Right forelimb (tissue), 1 donor: Measurements from ENCODE around the gene SPPL3.
"Not testable (repeated sequence)": the region's sequence is repeated elsewhere in the genome, so short reads cannot be mapped to it uniquely, and the experiment has no call there.

Experiments
- DNase-seq: peaks from one replicate; pipeline ENCODE4 v3.0.0-alpha.2; 2018

Gene SPPL3

DNA sequence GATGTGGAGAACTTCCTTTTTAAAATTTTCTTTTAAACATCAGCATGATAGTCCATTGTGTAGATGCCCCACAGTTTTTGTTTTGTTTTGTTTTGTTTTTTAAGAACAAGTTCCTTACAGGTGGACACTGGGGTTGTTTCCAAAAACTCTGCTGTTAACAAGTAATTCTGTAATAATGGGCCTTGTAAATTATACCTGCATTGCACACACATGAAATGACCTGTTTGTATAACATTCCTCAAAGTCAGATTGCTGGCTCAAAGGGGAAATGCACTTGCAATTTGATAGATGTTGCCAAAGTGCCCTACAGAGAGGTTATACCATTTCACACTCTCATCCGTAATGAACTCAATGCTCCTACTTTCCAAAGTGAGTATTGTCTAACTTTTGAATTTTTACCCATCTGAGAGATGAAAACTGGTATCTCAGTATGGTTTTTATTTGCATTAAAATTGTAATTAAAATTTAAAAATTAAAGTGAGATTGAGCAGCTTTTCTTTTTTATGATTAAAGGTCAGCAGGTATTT, 89.2 kb downstream of the SPPL3 start:
- no peak for DNase-seq

DNA sequence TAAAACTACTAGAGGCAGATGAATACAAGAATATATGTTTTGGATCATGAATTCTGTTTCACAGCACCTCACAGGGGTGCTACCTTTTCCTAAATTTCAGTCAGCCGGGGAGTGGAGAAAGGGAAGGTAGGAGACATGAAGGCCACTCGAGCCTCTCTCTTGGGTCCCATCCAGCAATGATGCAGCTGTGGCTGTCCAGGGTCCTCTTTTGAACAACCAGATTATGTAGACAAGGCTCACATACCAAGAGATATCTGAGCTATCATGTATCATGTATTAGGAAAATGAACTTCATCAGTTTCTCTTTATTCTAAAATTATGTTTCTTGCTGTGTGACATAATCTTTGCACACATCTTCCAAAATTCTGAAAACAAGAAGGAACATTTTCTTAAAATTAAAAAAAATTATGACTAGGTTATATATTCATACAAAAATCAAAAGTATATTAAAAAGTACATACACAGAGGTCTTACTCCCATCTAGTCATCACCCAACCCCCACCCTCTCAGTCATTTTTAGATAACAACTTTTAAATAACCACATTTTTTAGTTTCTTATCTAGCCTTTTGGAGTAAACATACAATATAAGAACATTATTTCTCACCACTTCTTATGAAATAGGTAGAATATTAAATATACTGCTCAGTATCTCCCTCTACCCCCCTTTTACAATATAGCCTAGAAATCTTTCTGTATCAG, 89.8 kb downstream of the SPPL3 start:
- DNase-seq, result no peak

- no peak for DNase-seq
Measured at GRCh38 chr12:120813588-120814153, 90.5 kb downstream of the SPPL3 start.

GRCh38 chr12:120810021-120810420, 94.1 kb downstream of the SPPL3 start:
- no peak for DNase-seq

- DNase-seq, result no peak
Measured at GRCh38 chr12:120804428-120804827, 99.7 kb downstream of the SPPL3 start.

DNA sequence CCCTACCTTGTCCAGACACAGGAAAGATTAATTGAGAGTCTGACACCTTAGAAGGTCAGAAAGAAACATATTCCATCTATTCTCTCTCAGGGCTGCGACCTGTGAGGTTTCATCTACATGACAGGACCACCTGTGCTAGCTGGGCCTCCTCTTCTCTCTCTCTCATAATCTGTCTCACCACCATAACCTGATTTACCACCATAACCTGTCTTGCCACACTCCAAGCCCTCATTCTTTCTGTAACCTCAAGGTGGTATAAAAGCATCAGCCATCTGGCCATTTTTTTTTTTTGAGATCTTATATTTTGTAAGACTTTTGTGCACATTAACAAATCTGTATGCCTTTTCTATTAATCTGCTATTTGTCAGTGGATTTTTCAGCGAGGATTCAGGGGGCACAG, 103.0 kb downstream of the SPPL3 start:
- DNase-seq, result no peak

- DNase-seq, result no peak
Measured at GRCh38 chr12:120800665-120801064, 103.5 kb downstream of the SPPL3 start.

DNA sequence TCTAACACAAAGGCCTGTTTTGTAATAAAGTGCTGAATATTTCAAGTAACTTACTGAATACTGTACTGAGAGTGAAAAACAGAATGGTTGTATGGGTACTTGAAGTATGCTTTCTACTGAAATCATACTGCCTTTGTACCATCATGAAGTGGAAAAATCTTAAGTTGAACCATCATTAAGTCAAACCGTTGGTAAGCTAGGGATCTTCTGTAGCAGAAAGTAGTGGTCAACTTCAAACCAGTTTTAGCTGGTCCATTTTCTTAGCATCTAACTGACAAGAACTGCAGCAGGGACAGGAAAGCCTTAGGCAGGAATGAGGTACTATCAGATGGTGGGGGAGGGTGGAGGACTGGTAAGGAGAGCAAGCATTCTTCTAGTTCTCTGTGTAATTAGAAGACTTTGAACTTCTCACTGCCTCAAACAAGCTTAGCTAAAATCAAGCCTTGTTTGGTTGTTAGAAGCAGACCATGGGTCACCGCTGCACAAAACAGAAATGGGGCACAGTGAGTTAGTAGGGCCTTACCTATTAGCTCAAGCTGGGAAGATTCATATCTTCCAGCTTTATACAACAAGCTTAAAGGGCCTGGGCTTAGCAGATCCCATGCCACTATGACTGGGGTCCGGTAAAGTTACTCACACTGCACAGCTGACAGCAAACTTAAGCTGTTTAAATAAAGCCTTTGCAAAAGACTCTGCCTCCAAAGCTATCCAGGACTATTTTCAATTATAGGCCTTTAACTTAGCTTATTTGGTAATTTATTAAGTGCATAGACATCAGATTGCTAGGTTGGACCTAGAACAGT, 104.7 kb downstream of the SPPL3 start:
- no peak for DNase-seq

DNA sequence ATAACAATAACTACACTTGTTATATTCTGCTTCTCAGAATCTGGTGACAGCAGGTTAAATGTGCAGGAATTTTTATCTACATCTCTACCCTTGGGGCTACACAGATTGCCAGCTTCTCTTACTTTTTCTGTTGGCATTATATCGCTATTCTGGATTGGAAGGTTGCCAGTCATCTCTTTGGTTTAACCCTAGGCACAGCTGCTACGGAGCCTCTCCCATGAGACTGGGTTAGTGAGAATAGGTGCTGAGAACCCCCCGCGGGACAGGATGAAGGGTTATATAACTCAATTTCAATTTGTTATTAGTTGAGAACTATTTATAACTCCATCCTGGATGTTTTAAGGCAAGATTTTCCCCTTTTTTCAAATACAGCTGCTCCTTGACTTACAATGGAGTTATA, 105.5 kb downstream of the SPPL3 start:
- no peak for DNase-seq

- no peak for DNase-seq
Measured at GRCh38 chr12:120797677-120798642, 106.2 kb downstream of the SPPL3 start.

GRCh38 chr12:120795441-120796178, 108.5 kb downstream of the SPPL3 start:
- DNase-seq, result no peak

DNA sequence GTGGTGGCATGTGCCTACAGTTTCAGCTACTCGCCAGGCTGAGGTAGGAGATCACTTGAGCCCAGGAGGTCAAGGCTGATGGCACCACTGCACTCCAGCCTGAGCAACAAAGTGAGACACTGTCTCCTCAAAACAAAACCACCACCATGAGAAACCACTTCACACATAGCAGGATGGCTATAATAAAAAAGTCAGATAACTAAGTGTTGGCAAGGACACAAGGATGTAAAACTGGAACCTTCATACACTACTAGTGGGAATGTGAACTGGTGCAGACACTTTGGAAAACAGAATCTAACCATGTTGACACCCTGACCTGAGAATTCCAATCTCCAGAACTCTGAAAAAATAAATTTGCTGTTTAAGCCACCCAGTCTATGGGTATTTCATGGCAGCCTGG, 110.8 kb downstream of the SPPL3 start:
- no peak for DNase-seq

GRCh38 chr12:120792456-120792855, 111.7 kb downstream of the SPPL3 start:
- not testable (repeated sequence) for DNase-seq

DNA sequence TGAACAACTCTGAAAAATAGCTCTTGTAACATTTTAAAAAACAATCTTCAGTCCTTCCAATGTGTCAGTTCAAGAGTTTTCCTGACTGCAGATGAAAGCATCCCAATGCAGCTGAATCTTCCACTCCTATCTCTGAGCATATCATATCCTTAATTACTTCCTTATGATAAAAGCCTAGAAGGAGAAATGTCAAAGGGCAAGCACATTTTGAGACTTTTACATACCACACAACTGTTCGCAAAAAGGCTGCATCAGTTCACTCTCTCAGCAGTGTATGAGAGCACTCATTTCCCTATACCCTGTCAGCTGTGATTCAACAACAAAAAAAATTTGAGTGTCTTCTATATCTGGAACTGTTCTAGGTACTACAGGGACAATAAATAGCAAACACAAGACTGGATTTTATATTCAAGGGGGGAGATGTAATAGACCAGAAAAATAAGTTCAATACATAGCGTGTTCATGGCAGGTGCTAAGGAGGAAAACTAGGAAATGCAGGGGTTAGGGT, 112.4 kb downstream of the SPPL3 start:
- no peak for DNase-seq

DNA sequence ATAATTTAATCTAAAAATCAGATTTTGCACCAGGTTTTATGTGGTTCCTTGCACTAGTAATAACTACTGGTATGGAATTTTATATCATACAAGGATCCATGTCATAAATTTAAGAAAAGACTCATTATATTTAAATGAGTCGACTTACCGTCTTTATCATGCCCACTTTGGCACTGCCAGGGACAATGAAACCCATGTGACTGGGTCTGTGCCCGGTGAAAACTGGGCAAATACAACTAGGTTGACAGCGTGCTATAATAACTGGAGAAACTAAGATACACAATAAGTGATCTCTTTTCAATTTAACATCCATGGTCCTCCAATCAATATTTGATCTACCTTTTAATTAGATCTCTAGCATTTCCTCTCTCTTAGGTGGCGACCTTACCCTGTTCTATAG, 114.0 kb downstream of the SPPL3 start:
- no peak for DNase-seq

DNA sequence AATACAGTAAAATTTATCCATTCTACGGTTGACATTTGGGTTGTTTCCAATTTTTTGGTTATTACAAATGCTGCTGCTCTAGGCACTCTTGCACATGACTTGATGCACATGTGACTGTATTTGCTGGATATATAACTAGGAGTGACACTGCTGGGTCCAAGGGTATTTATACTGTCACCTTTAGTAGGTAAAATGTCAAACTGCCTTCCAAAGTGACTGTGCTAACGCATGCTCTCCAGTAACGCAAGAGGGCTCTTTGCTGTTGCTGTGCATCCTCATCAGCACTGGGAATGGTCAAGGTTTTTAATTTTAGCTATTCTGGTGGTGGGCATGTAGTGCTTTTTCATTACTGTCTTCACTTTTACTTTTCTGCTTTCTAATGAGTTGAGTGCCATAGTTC, 116.3 kb downstream of the SPPL3 start:
- no peak for DNase-seq

- DNase-seq, result no peak
Measured at GRCh38 chr12:120784804-120785203, 119.4 kb downstream of the SPPL3 start.

GRCh38 chr12:120783197-120783596, 121.0 kb downstream of the SPPL3 start:
- DNase-seq, result no peak

DNA sequence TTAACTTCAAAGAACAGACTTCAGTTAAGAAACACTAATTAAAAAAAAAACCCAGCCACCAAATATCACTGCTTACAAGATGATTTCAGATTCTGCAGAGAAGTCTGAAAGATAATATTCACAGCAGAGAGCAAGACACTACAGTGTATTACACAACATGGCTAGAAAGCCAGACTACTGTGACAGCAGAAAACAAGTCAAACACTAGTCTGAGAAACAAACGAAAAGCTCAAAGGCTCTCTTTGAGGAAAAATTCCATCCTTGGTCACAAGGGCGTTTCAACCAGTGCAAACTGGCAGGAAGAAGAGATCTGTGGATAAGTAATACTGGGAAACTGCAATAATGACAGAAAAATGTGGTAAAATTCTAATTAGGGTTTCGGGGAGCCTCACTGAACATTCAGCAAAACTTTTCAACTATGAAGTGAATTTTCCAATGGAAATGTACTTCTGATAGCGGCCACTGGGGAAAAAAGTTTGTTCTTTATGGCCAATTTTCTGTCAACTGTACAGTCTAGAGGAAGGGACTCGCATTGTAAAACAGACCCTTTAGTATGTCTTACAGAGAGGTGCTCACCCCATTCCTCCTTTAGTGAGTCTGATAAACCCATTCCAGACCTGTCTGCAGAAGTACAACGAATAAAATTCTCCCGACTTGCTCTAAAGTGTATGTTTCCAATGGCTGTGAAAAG, 128.2 kb downstream of the SPPL3 start:
- no peak for DNase-seq

GRCh38 chr12:120774169-120774916, 129.8 kb downstream of the SPPL3 start:
- DNase-seq, result no peak
